A549 (cell line): ENCODE results near the gene NIT2.

ENCODE experiments used
- BHLHE40 ChIP-seq: IDR thresholded peaks from 2 replicates; pipeline ENCODE4 v1.6.1; 2012; ENCODE audit warnings: low read depth, low read length, inconsistent platforms
- CBX2 ChIP-seq: fragments of 200-600 bp; sonication (generic); IDR thresholded peaks from 2 replicates; pipeline ENCODE4 v1.6.1; 2016; ENCODE audit warnings: low read depth, mild to moderate bottlenecking, borderline replicate concordance
- CHD2 ChIP-seq: fragments of 150-350 bp; IDR thresholded peaks from 2 replicates; pipeline ENCODE4 v1.6.1; 2014; ENCODE audit warnings: low read length; ENCODE audit not compliant: partially characterized antibody
- CHD4 ChIP-seq: fragments of 200-600 bp; sonication (generic); IDR thresholded peaks from 2 replicates; pipeline ENCODE4 v1.6.1; 2016; ENCODE audit warnings: antibody characterized with exemption, mild to moderate bottlenecking, borderline replicate concordance
- CTCF ChIP-seq: fragments of >200 bp; sonication (Bioruptor Twin); formaldehyde crosslinking; IDR thresholded peaks from 3 replicates; pipeline ENCODE4 v1.5.1; 2016
- EP300 ChIP-seq, 2 experiments: fragments of >200 bp; sonication (Bioruptor Twin); formaldehyde crosslinking; IDR thresholded peaks; 2 replicates in 1 of 2; 3 replicates in 1 of 2; pipeline ENCODE4 v1.6.1; 2016 to 2017
- JUN ChIP-seq, 2 experiments: fragments of >200 bp; sonication (Bioruptor Twin); formaldehyde crosslinking; IDR thresholded peaks; 2 replicates in 1 of 2; 3 replicates in 1 of 2; pipeline ENCODE4 v1.6.1; 2016 to 2017
- KDM1A ChIP-seq: fragments of 200-600 bp; sonication (generic); IDR thresholded peaks from 2 replicates; pipeline ENCODE4 v1.6.1; 2016; ENCODE audit warnings: low read depth, mild to moderate bottlenecking
- POLR2A ChIP-seq: IDR thresholded peaks from 2 replicates; pipeline ENCODE4 v1.6.1; 2012; ENCODE audit warnings: mild to moderate bottlenecking, low read length
- RAD21 ChIP-seq, 2 experiments: fragments of >200 bp in 1 of 2; sonication (Bioruptor Twin) in 1 of 2; formaldehyde crosslinking in 1 of 2; IDR thresholded peaks in 1 of 2; conservative IDR thresholded peaks in 1 of 2; 2 replicates in 1 of 2; 3 replicates in 1 of 2; pipeline ENCODE4 v1.6.1; 2012 to 2018; ENCODE audit warnings: inconsistent platforms in 1 of 2
- RCOR1 ChIP-seq: fragments of 150-350 bp; IDR thresholded peaks from 2 replicates; pipeline ENCODE4 v1.6.1; 2014; ENCODE audit warnings: antibody characterized with exemption, low read length, low read depth
- RFX5 ChIP-seq: fragments of 450-650 bp; IDR thresholded peaks from 2 replicates; pipeline ENCODE4 v1.7.1; 2014; ENCODE audit warnings: antibody characterized with exemption, mild to moderate bottlenecking, moderate library complexity

GRCh38 chr3:100352296-100353231 lies 18.0 kb downstream of the NIT2 start:
- no peak for TF ChIP-seq POLR2A
- TF ChIP-seq RAD21 (conservative IDR thresholded peaks at IDR 0.05 in 1 of 2, IDR thresholded peaks at IDR 0.05 in 1 of 2) = no peak
- no peak for TF ChIP-seq CTCF
- no peak for TF ChIP-seq RFX5
- no peak for TF ChIP-seq CHD4
- no peak for TF ChIP-seq BHLHE40
- TF ChIP-seq CBX2 = no peak
- no peak for TF ChIP-seq CHD2
- TF ChIP-seq JUN (IDR thresholded peaks at IDR 0.05) = no peak
- TF ChIP-seq KDM1A = no peak
- TF ChIP-seq EP300 (IDR thresholded peaks at IDR 0.05) = no peak
- TF ChIP-seq RCOR1 = no peak
